ENCODE measurements around the gene ZNF723. TPM values are rescaled to one million over a fixed set of nuclear protein-coding genes. Genes with fewer than 3 reads are reported as not detected.

Gene ZNF723
- total and polyA plus RNA-seq, 8 donors = not detected

GRCh38 chr19:22893855-22894270 lies 61.8 kb downstream of the ZNF723 start:
- 81 to 96% (median 93%) methylated on average over 14 to 35 of the region's 35 CpGs for WGBS, 5 donors
- DNase-seq = no peak
- intact Hi-C loops (cut with DNase I; ENCODE audit: low total_unique reads) = no loop called here

GRCh38 chr19:22901431-22902130 lies 69.5 kb downstream of the ZNF723 start:
- H3K4me1 ChIP-seq = no peaks in the 10 kb centered on the region
- H3K9me3 ChIP-seq = peaks cover 0 to 92% (median 62%) of the 10 kb centered on the region in 4 donors
- DNase-seq = no peak
- 95 to 98% (median 97%) methylated on average over 33 to 47 of the region's 47 CpGs for WGBS, 5 donors
- H3K4me3 ChIP-seq = no peak overlapping the region
- no peak for TF ChIP-seq EP300 (IDR thresholded peaks at IDR 0.05)
- TF ChIP-seq POLR2A (IDR thresholded peaks at IDR 0.05) = no peak
- no peak for TF ChIP-seq POLR2AphosphoS5 (IDR thresholded peaks at IDR 0.05)
- no peaks in the 10 kb centered on the region for H3K36me3 ChIP-seq
- H3K27me3 ChIP-seq = no peaks in the 10 kb centered on the region
- no peak overlapping the region for H3K27ac ChIP-seq
- intact Hi-C loops (cut with DNase I; ENCODE audit: low total_unique reads) = no loop called here

More at GRCh38 chr19:22893855-22894270, 61.8 kb downstream of the ZNF723 start:
- no peak for TF ChIP-seq CTCF (IDR thresholded peaks at IDR 0.05)
- TF ChIP-seq EP300 (IDR thresholded peaks at IDR 0.05) = no peak
- no peak for TF ChIP-seq POLR2A (IDR thresholded peaks at IDR 0.05)
- TF ChIP-seq POLR2AphosphoS5 (IDR thresholded peaks at IDR 0.05) = no peak
- H3K27ac ChIP-seq = no peak overlapping the region
- H3K9me3 ChIP-seq = peaks cover 2 to 90% (median 47%) of the 10 kb centered on the region in 4 donors
- no peaks in the 10 kb centered on the region for H3K27me3 ChIP-seq
- H3K36me3 ChIP-seq = no peaks in the 10 kb centered on the region
- H3K4me1 ChIP-seq = no peaks in the 10 kb centered on the region
- no peak overlapping the region for H3K4me3 ChIP-seq

Small RNA genes within 50 kb of the gene (small RNA-seq; reads per million reads assigned to genes)
- gene VN1R88P = 0 reads per million in 4 donors

Other genes with a start within 250 kb of the ZNF723 start
- 1 to 10 TPM in 2 of 5 donors, not detected in 3; 1.7 TPM for gene ZNF492, start 198.0 kb upstream of the ZNF723 start, total RNA-seq
- gene ZNF492, start 198.0 kb upstream of the ZNF723 start, polyA plus RNA-seq = under 1 TPM in 1 of 3 donors, not detected in 2; 0.10 TPM
- under 1 TPM in 1 of 5 donors, not detected in 4; 0.37 TPM for gene ZNF99, start 48.1 kb upstream of the ZNF723 start, total RNA-seq
- not detected for gene ZNF99, start 48.1 kb upstream of the ZNF723 start, polyA plus RNA-seq
- gene ZNF728, start 170.9 kb downstream of the ZNF723 start, total RNA-seq = 1 to 10 TPM in 1 of 5 donors, under 1 TPM in 2, not detected in 2; 0.18 to 3.0 (median 0.89) TPM
- gene ZNF728, start 170.9 kb downstream of the ZNF723 start, polyA plus RNA-seq = not detected

All from stomach (tissue), 9 donors.